Small intestine (tissue), 7 donors: ENCODE data around the gene ZCCHC18. TPM values are rescaled to one million over a fixed set of nuclear protein-coding genes. Genes with fewer than 3 reads are reported as not detected.
"Not testable (repeated sequence)": the region's sequence is repeated elsewhere in the genome, so short reads cannot be mapped to it uniquely, and the experiment has no call there.

ENCODE experiments used
- DNase-seq, 2 donors: peaks; one replicate each; pipeline versions ENCODE4 v3.0.0 to v3.0.0-alpha.2; 2013
- FAIRE-seq: peaks from 2 replicates; lab custom pipeline; 2012; peaks lifted over from hg19 to GRCh38; lab: Jason Lieb, UNC
- H3K27ac ChIP-seq, 3 donors: one replicate each; pipeline ENCODE4 v1.5.1; 2013; ENCODE audit warnings: low read length in 2 of 3, mild to moderate bottlenecking in 2 of 3, control low read depth in 1 of 3, inconsistent platforms in 1 of 3, low read depth in 1 of 3, moderate library complexity in 1 of 3
- H3K27me3 ChIP-seq, 3 donors: one replicate each; pipeline ENCODE4 v1.6.1; 2013; ENCODE audit warnings: low read length in 3 of 3, inconsistent platforms in 1 of 3; ENCODE audit not compliant: control insufficient read depth in 3 of 3, insufficient read depth in 3 of 3
- H3K36me3 ChIP-seq, 3 donors: one replicate each; pipeline ENCODE4 v1.6.1; 2013; ENCODE audit warnings: low read length in 3 of 3, inconsistent platforms in 1 of 3, low read depth in 1 of 3, mild to moderate bottlenecking in 1 of 3, moderate library complexity in 1 of 3; ENCODE audit not compliant: control insufficient read depth in 3 of 3, insufficient read depth in 2 of 3
- H3K4me1 ChIP-seq, 3 donors: one replicate each; pipeline ENCODE4 v1.6.1; 2013; ENCODE audit warnings: low read length in 2 of 3, inconsistent platforms in 1 of 3, low read depth in 1 of 3, mild to moderate bottlenecking in 1 of 3, moderate library complexity in 1 of 3; ENCODE audit not compliant: control insufficient read depth in 3 of 3, insufficient read depth in 2 of 3
- H3K4me3 ChIP-seq, 3 donors: one replicate each; pipeline ENCODE4 v1.5.1; 2013; ENCODE audit warnings: low read length in 3 of 3, control low read depth in 1 of 3, inconsistent platforms in 1 of 3, low read depth in 1 of 3, mild to moderate bottlenecking in 1 of 3, moderate library complexity in 1 of 3
- H3K9me3 ChIP-seq, 2 donors: one replicate each; pipeline ENCODE4 v1.6.1; 2013; ENCODE audit warnings: low read depth in 1 of 2, low read length in 1 of 2; ENCODE audit not compliant: control insufficient read depth in 2 of 2, insufficient read depth in 1 of 2
- WGBS, 3 donors: extraction: QIAGEN DNeasy Blood & Tissue Kit; methylation state at CpG; one replicate each; pipeline ENCODE4 v1.1.7; 2013; 5-methylcytosine and 5-hydroxymethylcytosine counted together
- polyA plus RNA-seq, 4 donors: library from polyadenylated mRNA; stranded (reverse) in 3 of 4; unstranded in 1 of 4; fragments of 200-250 nt in 3 of 4; fragments of 120-200 nt in 1 of 4; gene quantifications; one replicate each; pipeline versions ENCODE4 v1.2.1 to v1.2.3, GENCODE V29; 2013
- donor health status: healthy with polysubstance abuse.
- donor health status: control.
- donor health status: control.
- donor health status: Bipolar disorder and iron deficiency.
- donor health status: healthy.

The ZCCHC18 gene
- polyA plus RNA-seq, 4 donors = 0.70 to 0.93 TPM; not detected in 2

DNA sequence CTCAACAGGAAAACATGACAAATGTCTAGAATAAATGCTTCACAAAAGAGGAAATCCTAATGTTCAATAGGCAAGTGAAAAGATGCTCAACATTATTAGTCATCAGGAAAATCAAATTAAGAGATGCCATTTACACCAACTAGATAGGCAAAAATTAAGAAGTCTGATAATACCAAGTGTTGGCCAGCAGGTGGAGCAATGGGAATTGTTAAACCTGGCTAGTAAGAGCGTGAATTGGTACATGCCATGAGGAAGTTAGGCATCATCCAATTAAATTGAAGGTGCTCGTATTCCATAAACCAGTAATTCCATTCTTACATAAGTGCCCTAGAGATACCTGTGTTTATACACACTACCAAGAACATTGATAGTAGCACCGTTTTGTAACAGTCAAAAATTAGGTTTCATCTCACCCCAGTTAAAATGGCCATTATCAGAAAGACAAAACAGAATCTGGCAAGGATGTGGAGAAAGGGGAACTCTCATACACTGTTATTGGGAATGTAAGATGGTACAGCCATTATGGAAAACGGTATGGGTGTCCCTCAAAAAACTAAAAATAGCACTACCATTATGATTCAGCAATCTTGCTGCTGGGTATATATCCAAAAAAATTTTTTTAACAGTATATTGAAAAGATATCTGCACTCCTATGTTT, 14.0 kb upstream of the ZCCHC18 start:
- Histone ChIP-seq H3K27me3 (no peaks in the 10 kb centered on the region), H3K4me1 (no peaks in the 10 kb centered on the region), H3K4me3 (no peak overlapping the region), H3K36me3 (no peaks in the 10 kb centered on the region), H3K27ac (no peak overlapping the region), H3K9me3 (no peaks in the 10 kb centered on the region)
- WGBS, 3 donors = 0 to 1% (median 1%) methylated on average over 4 of the region's 4 CpGs
- DNase-seq (peak; percentile 59 to 63), FAIRE-seq (peak; percentile 47)

DNA sequence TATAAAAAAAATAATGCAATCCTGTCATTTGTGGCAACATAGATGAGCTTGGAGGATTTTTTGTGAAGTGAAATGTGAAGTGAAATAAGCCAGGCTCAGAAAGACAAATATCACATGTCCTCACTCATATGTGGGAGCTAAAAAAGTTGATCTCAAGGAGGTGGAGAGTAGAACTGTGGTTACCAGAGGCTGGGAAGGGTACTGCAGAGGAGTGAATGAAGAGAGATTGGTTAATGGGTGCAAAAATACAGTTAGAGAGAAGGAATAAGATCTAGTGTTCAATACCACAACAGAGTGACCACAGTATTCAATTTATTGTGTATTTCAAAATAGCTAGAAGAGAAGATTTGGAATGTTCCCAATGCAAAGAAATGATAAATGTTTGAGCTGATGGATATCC, 13.4 kb upstream of the ZCCHC18 start:
- Histone ChIP-seq H3K4me1 (no peaks in the 10 kb centered on the region), H3K27me3 (no peaks in the 10 kb centered on the region), H3K9me3 (no peaks in the 10 kb centered on the region), H3K36me3 (no peaks in the 10 kb centered on the region), H3K27ac (no peak overlapping the region), H3K4me3 (no peak overlapping the region)
- FAIRE-seq (no peak), DNase-seq (no peak)

DNA sequence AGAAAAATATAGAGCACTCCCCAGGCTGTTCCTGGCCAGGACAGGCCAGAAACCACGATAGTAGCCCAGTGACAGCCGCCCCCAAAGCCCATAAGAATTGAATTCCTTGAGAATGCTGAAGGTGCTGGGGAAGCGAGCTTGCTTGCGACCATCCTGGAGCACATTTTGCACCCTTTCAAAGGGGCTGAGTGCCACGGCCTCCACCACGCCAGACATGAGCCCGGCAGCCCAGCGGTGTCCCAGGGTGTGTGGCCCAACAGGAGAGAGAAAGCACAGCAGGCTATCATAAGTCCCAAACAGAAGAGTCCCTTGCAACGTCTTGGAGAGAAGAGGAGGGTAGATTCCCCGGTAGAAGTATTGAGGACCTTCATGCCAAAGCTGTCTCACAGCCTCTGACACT, 7.6 kb upstream of the ZCCHC18 start:
- no peak for FAIRE-seq
- 77 to 94% (median 78%) methylated on average over 10 of the region's 10 CpGs for WGBS, 3 donors
- H3K36me3 ChIP-seq = no peaks in the 10 kb centered on the region

DNA sequence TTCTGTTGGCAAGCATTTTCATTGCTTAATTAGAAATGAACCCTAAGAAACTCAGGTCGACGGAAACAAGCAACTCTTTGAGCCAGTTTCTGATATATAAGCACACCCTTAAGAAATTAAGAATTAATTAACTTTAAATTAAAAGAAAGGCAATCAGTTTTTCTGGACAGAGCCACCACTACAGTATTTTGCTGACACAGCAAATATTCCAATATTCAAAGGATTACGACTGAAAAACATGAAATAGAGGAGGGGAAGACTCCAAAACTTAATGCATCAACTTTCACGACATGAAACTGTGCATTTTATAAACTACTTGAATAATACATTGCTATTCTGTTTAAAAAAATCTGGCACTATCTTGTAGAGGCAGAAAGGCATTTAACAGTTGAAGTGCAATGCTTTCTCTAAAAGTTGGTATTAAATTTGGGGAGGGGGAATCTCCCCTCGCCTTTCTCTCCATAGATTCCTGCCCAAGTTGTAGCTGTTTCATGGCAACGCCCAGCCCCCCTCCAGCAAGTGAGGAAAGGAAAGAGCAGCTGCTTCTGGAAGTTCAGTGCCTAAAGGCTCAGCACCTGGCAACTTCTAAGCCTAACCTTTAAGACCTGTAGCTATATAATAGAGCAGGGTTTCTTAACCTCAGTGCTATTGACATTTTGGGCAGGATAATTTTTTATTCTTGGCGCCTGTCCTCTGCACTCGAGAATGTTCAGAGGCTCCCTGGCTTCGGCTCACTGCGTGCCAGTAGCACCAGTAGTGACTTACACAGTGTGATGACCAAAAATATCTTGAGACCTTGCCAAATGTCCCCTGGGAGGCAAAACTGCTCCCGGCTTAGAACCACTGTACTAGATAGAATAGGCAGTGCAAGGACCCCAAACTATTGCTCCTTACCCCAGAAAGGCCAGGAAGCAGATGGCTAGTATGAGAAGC, 6.7 kb upstream of the ZCCHC18 start:
- FAIRE-seq = no peak
- no peaks in the 10 kb centered on the region for H3K27me3 ChIP-seq
- 67 to 75% (median 68%) methylated on average over 11 of the region's 11 CpGs for WGBS, 3 donors
- DNase-seq = no peak
- H3K4me1 ChIP-seq = no peaks in the 10 kb centered on the region
- no peaks in the 10 kb centered on the region for H3K9me3 ChIP-seq
- H3K4me3 ChIP-seq = no peak overlapping the region
- no peaks in the 10 kb centered on the region for H3K36me3 ChIP-seq
- H3K27ac ChIP-seq = no peak overlapping the region

More for the DNA sequence above, 7.6 kb upstream of the ZCCHC18 start:
- Histone ChIP-seq H3K27ac (no peak overlapping the region), H3K27me3 (no peaks in the 10 kb centered on the region), H3K9me3 (no peaks in the 10 kb centered on the region), H3K4me3 (no peak overlapping the region), H3K4me1 (no peaks in the 10 kb centered on the region)
- no peak for DNase-seq

DNA sequence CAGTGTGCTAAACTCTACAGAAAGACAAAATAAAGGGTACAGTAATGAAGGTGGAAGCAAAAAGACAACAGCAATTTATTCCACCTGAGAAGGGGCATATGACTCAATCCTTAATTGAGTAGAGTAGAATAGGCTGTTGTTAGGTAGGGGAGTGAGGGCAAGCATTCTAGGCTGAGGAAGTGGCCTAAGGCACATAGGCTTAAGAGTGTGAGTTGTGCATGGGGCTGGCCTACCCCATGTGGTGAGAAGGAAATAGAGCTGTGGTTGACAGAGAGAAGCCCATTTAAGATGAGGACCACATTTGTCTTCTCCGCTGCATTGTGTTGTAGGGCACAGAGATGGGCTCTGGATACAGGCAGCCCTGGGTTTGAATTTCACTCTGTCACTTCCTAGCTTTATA, 3.4 kb upstream of the ZCCHC18 start:
- H3K27me3 ChIP-seq = peaks cover 0 to 13% (median 0%) of the 10 kb centered on the region in 3 donors
- no peak for FAIRE-seq
- no peak overlapping the region for H3K27ac ChIP-seq
- peak in 1 of 2 donors; percentile 22 for DNase-seq
- WGBS, 3 donors = 63 to 89% (median 82%) methylated on average over 1 of the region's 1 CpG
- H3K4me3 ChIP-seq = no peak overlapping the region
- H3K36me3 ChIP-seq = no peaks in the 10 kb centered on the region
- no peaks in the 10 kb centered on the region for H3K4me1 ChIP-seq
- no peaks in the 10 kb centered on the region for H3K9me3 ChIP-seq

DNA sequence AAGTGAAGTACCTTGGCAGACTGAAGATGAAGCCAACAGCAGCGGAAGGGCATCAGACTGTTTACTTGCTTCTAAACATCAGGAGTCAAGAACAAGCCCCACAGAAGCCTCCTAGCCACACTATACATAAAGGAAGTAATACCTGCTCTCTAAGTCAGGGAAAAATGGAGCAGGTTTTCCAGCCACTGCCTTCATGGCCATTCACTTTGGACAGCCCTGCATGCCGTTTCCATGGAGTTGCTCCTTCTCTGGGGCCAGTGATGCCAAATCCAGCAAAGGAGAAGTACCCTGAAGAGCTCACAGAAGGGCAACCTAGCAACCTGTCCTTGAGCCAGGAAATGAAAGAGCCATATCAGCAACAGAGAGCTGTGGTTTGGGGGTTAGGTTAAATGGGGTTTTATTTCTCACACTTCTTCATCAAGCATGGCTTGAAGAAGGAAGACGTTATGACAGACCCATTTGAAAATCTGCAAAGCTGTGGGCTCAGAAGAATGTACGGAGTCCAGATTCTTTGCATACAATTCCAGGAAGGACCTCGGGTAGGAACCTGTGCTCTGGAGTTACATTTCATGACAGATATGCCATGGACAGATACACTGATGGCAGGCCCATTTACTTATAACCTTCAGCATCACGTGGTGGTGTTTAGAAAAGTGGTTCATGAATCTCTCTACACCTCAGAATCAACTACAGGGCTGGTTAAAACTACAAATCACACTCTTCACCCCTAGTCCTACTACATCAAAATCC, 1.7 kb upstream of the ZCCHC18 start:
- 45 to 65% (median 63%) methylated on average over 6 of the region's 6 CpGs for WGBS, 3 donors
- not testable (repeated sequence) for FAIRE-seq

DNA sequence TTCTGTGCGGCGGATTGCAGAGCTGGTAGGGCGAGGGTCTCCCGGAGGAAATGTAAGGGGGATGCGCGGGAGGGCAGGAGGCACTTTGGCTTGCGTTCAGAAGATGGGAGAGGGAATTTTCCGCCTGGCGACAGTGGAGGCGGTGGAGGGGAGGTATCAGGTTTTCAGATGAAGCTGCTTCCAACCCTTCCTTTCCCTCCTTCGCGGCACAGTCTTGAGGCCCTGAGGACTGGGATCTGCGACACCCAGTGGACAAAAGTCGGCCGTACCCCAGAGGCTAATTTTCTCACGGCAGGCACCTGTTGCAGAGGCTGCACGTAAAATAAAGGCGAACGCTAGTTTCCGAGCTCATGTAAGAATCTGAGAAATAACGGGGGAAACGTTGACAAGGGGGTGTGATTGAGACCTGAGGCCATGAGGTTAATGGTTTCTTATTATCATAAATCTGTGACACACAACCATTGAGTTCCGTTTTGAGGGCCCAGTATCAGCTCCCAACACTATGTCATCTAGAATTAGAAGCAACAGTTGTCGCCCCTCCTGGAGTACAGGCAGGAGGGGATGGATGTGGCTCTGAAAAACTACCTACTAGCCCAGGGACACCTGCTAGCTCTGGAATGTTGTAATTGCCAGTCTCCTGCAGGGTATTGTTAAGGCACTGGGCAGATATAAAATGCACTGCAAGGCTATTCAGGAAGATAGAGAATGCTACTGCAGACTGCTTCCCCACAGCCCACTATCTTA, 1.1 kb downstream of the ZCCHC18 start:
- no peaks in the 10 kb centered on the region for H3K36me3 ChIP-seq
- H3K4me3 ChIP-seq = peak overlapping the region in 2 of 3 donors; percentile 50 to 51
- H3K9me3 ChIP-seq = no peaks in the 10 kb centered on the region
- H3K4me1 ChIP-seq = no peaks in the 10 kb centered on the region
- H3K27ac ChIP-seq = peak overlapping the region in 1 of 3 donors; percentile 38
- H3K27me3 ChIP-seq = peaks cover 0 to 13% (median 0%) of the 10 kb centered on the region in 3 donors
- DNase-seq (peak; percentile 49 to 52), FAIRE-seq (no peak)
- 6 to 33% (median 6%) methylated on average over 20 to 24 of the region's 24 CpGs for WGBS, 3 donors

More for the DNA sequence above, 1.7 kb upstream of the ZCCHC18 start:
- not testable (repeated sequence) for H3K36me3 ChIP-seq, DNase-seq, H3K9me3 ChIP-seq, H3K4me1 ChIP-seq
- Histone ChIP-seq H3K27me3 (peaks cover 0 to 13% (median 0%) of the 10 kb centered on the region in 3 donors), H3K27ac (peak overlapping the region in 2 of 3 donors; percentile 53 to 81), H3K4me3 (peak overlapping the region in 1 of 3 donors; percentile 6)
